ENCODE results near the gene DENND6B. TPM values are rescaled to one million over a fixed set of nuclear protein-coding genes. Genes with fewer than 3 reads are reported as not detected.
A peak's percentile ranks its signal among the peaks of the same experiment; 100 is the strongest.
"Not testable (repeated sequence)": the region's sequence is repeated elsewhere in the genome, so short reads cannot be mapped to it uniquely, and the experiment has no call there.

The DENND6B gene
- total RNA-seq, 6 experiments from 2014 or later = 1.4 to 2.5 (median 1.9) TPM

DNA sequence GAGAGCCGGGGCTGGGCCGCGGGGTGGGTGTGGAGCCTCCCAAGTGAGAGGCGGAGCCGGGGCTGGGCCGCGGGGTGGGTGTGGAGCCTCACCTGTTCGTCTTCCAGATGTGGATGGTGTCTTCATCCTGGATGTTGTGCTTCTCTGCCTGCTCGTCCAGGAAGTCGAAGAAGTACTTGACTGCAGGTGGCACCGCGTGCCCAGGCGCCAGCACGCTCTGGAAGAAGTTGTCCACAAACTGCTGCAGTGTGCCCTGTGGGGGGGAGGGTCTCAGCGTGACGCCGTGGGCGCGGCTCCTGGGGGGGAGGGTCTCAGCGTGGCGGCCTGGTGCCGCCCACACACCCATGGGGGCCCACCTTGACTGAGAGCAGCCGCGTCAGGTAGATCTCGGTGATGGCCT lies 49.1 kb downstream of the DENND6B start:
- Mint-ChIP-seq H3K4me1 (ENCODE audit: low read depth) (peaks cover 12% of the 10 kb centered on the region; the same call in 1 of the 2 replicates), H3K27me3 (ENCODE audit: insufficient read depth) (peaks cover 8% of the 10 kb centered on the region), H3K4me3 (no peak overlapping the region), H3K9me3 (no peaks in the 10 kb centered on the region), H3K36me3 (ENCODE audit: low read depth) (peaks cover 18% of the 10 kb centered on the region), H3K27ac (peak overlapping the region; percentile 24; the same call in 1 of the 2 replicates)
- TF ChIP-seq, protein P1, sequence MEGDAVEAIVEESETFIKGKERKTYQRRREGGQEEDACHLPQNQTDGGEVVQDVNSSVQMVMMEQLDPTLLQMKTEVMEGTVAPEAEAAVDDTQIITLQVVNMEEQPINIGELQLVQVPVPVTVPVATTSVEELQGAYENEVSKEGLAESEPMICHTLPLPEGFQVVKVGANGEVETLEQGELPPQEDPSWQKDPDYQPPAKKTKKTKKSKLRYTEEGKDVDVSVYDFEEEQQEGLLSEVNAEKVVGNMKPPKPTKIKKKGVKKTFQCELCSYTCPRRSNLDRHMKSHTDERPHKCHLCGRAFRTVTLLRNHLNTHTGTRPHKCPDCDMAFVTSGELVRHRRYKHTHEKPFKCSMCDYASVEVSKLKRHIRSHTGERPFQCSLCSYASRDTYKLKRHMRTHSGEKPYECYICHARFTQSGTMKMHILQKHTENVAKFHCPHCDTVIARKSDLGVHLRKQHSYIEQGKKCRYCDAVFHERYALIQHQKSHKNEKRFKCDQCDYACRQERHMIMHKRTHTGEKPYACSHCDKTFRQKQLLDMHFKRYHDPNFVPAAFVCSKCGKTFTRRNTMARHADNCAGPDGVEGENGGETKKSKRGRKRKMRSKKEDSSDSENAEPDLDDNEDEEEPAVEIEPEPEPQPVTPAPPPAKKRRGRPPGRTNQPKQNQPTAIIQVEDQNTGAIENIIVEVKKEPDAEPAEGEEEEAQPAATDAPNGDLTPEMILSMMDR (IDR thresholded peaks at IDR 0.05) = no peak
- no peak for DNase-seq

DNA sequence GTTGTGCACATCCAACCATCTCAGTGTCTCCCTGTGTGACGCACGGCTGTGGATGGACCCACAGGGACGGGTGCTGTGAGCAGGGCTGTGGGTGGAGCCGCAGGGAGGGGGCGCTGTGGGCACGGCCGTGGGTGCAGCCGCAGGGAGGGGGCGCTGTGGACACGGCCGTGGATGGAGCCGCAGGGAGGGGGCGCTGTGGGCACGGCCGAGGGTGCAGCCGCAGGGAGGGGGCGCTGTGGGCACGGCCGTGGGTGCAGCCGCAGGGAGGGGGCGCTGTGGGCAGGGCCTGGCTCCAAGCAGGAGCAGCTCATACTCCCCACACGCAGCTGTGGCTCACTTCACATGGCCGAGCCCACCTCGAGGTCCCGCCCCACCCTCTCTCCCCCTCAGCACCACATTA lies 50.7 kb downstream of the DENND6B start:
- Mint-ChIP-seq H3K36me3 (ENCODE audit: low read depth) (peaks cover 18% of the 10 kb centered on the region), H3K4me1 (ENCODE audit: low read depth) (peaks cover 7% of the 10 kb centered on the region; the same call in 1 of the 2 replicates), H3K27ac (no peak overlapping the region), H3K9me3 (no peaks in the 10 kb centered on the region), H3K4me3 (no peak overlapping the region), H3K27me3 (ENCODE audit: insufficient read depth) (peaks cover 6% of the 10 kb centered on the region)
- TF ChIP-seq, protein P1 (IDR thresholded peaks at IDR 0.05) = peak; percentile 86
- no peak for DNase-seq

DNA sequence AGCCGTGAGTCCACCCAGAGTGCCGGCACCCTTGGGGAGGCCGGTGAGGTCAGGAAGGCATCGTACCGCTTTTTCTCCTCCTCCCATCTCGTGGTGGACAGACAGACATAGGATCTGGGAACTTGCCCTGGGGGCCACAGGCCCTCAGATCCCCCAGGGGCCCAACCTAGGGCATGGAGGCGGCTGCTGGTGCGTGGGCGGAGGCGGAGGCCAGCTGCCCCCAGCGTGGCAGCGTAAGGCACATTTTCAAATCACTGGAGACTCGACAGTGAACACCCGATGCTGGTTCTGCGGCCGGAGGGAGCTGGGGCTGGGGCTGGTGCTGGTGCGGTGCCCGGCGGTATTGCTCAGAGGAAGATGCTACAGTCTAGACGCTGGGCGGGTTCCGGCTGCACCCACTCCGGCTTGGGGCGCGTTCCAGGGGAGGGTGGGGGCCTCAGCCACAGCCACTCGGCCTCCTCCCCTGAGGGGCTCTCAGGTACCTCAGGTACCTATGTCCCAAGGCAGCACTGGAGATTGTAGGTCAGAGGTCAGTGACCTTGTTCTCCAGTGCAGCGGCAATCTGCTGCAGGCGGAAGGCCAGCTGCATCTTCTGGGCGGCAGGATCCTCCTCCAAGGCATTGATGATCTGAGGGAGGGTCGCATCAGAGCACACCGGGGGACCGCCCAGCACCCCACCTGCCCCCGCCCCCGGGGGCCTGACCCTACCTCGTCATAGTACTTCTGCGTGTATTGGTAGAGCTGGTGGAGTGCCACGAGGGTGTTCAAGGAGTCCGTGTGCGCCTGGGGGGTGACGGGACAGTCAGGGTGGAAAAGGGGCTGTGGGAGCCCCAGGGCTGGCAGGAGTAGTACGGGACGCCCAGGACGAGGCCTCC lies 51.4 kb downstream of the DENND6B start:
- Mint-ChIP-seq H3K4me1 (ENCODE audit: low read depth) (peaks cover 7% of the 10 kb centered on the region; the same call in 1 of the 2 replicates), H3K27me3 (ENCODE audit: insufficient read depth) (peaks cover 8% of the 10 kb centered on the region), H3K4me3 (no peak overlapping the region), H3K9me3 (no peaks in the 10 kb centered on the region), H3K27ac (no peak overlapping the region), H3K36me3 (ENCODE audit: low read depth) (peaks cover 18% of the 10 kb centered on the region)
- DNase-seq = no peak
- TF ChIP-seq, protein P1 (IDR thresholded peaks at IDR 0.05) = no peak

DNA sequence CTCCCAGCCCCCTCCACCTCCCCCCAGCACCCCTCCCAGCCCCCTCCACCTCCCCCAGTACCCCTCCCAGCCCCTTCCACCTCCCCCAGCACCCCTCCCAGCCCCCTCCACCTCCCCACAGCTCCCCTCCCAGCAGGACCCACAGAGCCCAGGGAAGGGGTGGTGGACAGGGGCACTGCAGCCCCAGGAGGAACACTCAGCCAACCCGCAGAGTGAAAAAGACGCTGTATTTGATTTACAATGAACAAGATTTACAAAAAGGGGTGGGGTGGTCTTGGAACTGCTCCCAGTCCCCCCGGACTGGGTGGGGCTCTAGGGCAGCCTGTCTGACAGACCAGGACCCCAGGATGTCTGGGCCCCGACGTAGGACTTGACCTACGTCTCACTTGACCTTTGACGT lies 52.0 kb downstream of the DENND6B start:
- peaks cover 18% of the 10 kb centered on the region for H3K36me3 Mint-ChIP-seq (ENCODE audit: low read depth)
- no peaks in the 10 kb centered on the region for H3K9me3 Mint-ChIP-seq
- DNase-seq = no peak

DNA sequence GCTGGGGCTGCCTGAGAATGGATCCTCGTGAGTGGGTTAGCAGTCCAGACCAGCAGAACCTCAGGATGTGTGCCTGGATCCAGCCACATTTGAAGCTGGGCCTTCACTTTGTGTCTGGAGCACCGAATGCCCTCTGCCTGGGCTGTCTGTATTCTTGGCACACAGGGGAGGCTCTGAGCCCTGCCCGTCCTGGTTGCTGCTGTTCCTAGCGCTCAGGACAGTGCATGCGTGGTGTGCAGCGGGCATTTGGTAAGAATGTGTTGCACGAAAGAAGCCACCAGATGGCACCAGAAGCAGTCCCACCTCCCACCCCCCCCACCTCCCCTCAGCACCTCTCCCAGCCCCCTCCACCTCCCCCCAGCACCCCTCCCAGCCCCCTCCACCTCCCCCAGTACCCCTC lies 52.5 kb downstream of the DENND6B start:
- peak overlapping the region; percentile 55; the same call in 1 of the 2 replicates for H3K27ac Mint-ChIP-seq
- peaks cover 8% of the 10 kb centered on the region for H3K27me3 Mint-ChIP-seq (ENCODE audit: insufficient read depth)
- H3K4me3 Mint-ChIP-seq = no peak overlapping the region
- H3K9me3 Mint-ChIP-seq = no peaks in the 10 kb centered on the region
- TF ChIP-seq, protein P1 (IDR thresholded peaks at IDR 0.05) = peak; percentile 53
- peak; percentile 57 for DNase-seq
- H3K4me1 Mint-ChIP-seq (ENCODE audit: low read depth) = peaks cover 7% of the 10 kb centered on the region; the same call in 1 of the 2 replicates
- peaks cover 18% of the 10 kb centered on the region for H3K36me3 Mint-ChIP-seq (ENCODE audit: low read depth)

More for the DNA sequence above, 52.0 kb downstream of the DENND6B start:
- no peak overlapping the region for H3K27ac Mint-ChIP-seq
- peaks cover 8% of the 10 kb centered on the region for H3K27me3 Mint-ChIP-seq (ENCODE audit: insufficient read depth)
- peaks cover 7% of the 10 kb centered on the region; the same call in 1 of the 2 replicates for H3K4me1 Mint-ChIP-seq (ENCODE audit: low read depth)
- TF ChIP-seq, protein P1 (IDR thresholded peaks at IDR 0.05) = no peak
- H3K4me3 Mint-ChIP-seq = no peak overlapping the region

DNA sequence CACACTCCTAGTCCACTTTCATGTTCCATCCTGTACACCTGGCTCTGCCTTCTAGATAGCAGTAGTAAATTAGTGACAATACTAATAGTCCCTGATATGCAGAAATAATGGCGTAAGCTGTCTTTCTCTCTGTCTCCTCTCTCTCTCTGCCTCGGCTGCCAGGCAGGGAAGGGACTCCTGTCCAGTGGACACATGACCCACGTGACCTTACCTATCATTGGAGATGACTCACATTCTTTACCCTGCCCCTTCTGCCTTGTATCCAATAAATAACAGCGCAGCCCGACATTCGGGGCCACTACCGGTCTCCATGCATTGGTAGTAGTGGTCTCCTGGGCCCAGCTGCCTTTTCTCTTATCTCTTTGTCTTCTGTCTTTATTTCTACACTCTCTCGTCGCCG lies 53.0 kb downstream of the DENND6B start:
- Mint-ChIP-seq H3K27ac (peak overlapping the region; percentile 55), H3K36me3 (ENCODE audit: low read depth) (peaks cover 18% of the 10 kb centered on the region)
- H3K4me1 Mint-ChIP-seq (ENCODE audit: low read depth); H3K27me3 Mint-ChIP-seq (ENCODE audit: insufficient read depth); H3K9me3 Mint-ChIP-seq; DNase-seq; H3K4me3 Mint-ChIP-seq: not testable (repeated sequence)

Data from HFFc6 (cell line).